Right atrium auricular region (tissue), 2 donors: ENCODE measurements around the gene DEFB124. TPM values are rescaled to one million over a fixed set of nuclear protein-coding genes. Genes with fewer than 3 reads are reported as not detected.

Experiments
- DNase-seq: peaks from one replicate; pipeline ENCODE4 v3.0.0-alpha.2; 2019; ENCODE audit warnings: low spot score
- H3K27ac ChIP-seq, 2 donors: fragments of 200-600 bp; sonication (generic); 1 replicate in 1 of 2; 2 replicates in 1 of 2; pipeline ENCODE4 v1.5.1; 2016 to 2019
- H3K27me3 ChIP-seq, 2 donors: fragments of 200-600 bp; sonication (generic); one replicate each; pipeline versions ENCODE4 v1.5.1 to v1.6.0; 2017 to 2019
- H3K36me3 ChIP-seq: fragments of 200-600 bp; sonication (generic); one replicate; pipeline ENCODE4 v1.5.1; 2016
- H3K4me1 ChIP-seq, 2 donors: fragments of 200-600 bp; sonication (generic); one replicate each; pipeline versions ENCODE4 v1.5.1 to v1.6.0; 2017 to 2019
- H3K4me3 ChIP-seq, 2 donors: fragments of 200-600 bp; sonication (generic); 1 replicate in 1 of 2; 2 replicates in 1 of 2; pipeline ENCODE4 v1.5.1; 2017 to 2019; ENCODE audit warnings: mild to moderate bottlenecking in 1 of 2, moderate library complexity in 1 of 2
- H3K9me3 ChIP-seq, 2 donors: fragments of 200-600 bp; sonication (generic); one replicate each; pipeline ENCODE4 v1.5.1; 2019
- CTCF ChIP-seq, 2 donors: fragments of 200-600 bp; sonication (generic); IDR thresholded peaks; one replicate each; pipeline ENCODE4 v1.5.1; 2019; ENCODE audit warnings: antibody characterized with exemption in 2 of 2
- total RNA-seq, 2 donors: library from RNA; depleted of rRNA; stranded (reverse); fragments of >200 nt; gene quantifications; one replicate each; pipeline ENCODE4 v1.1.0, GENCODE V29; 2016

The DEFB124 gene
- total RNA-seq, 2 donors from 2014 or later = not detected

- Histone ChIP-seq H3K27me3 (no peaks in the 10 kb centered on the region), H3K9me3 (peaks cover 0 to 8% of the 10 kb centered on the region in 2 donors), H3K27ac (no peak overlapping the region), H3K4me1 (no peaks in the 10 kb centered on the region), H3K4me3 (no peak overlapping the region), H3K36me3 (no peaks in the 10 kb centered on the region)
- no peak for TF ChIP-seq CTCF (IDR thresholded peaks at IDR 0.05)
- DNase-seq = no peak
Observed at GRCh38 chr20:31425797-31426196, 49.1 kb downstream of the DEFB124 start.

- H3K27me3 ChIP-seq = no peaks in the 10 kb centered on the region
- H3K36me3 ChIP-seq = no peaks in the 10 kb centered on the region
- DNase-seq = no peak
- no peaks in the 10 kb centered on the region for H3K4me1 ChIP-seq
- H3K9me3 ChIP-seq = no peaks in the 10 kb centered on the region
- TF ChIP-seq CTCF (IDR thresholded peaks at IDR 0.05) = no peak
- H3K4me3 ChIP-seq = no peak overlapping the region
- no peak overlapping the region for H3K27ac ChIP-seq
Observed at GRCh38 chr20:31418307-31418706, 56.6 kb downstream of the DEFB124 start.

DNA sequence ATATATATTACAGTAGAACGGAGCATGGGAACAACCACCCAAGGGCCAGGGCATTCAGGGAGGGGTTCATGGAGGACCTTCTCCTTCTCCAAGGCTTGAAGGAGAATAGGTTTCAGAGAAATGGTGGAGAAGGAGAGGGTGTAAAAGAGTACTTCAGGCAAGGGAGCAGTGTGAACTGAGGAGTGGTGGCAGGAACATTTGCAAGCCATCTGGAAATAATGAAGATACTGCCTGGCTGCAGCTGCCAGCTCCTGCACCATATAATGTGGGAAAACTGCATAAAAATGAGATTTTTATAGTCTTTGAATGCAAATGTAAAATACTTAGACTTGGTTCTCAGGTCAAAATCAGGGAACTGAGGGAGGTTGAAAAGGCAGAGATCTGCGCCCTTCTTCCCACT, 59.3 kb downstream of the DEFB124 start:
- TF ChIP-seq CTCF (IDR thresholded peaks at IDR 0.05) = no peak
- Histone ChIP-seq H3K4me1 (no peaks in the 10 kb centered on the region), H3K9me3 (no peaks in the 10 kb centered on the region), H3K27me3 (no peaks in the 10 kb centered on the region), H3K4me3 (no peak overlapping the region), H3K27ac (no peak overlapping the region), H3K36me3 (no peaks in the 10 kb centered on the region)
- DNase-seq = no peak

Other genes starting within 250 kb of the DEFB124 start
- not detected for gene DEFB115, start 217.5 kb downstream of the DEFB124 start, total RNA-seq
- gene DEFB116, start 166.5 kb downstream of the DEFB124 start, total RNA-seq = not detected
- not detected for gene DEFB118, start 106.5 kb downstream of the DEFB124 start, total RNA-seq
- not detected for gene DEFB119, start 84.5 kb downstream of the DEFB124 start, total RNA-seq
- not detected for gene DEFB121, start 68.9 kb downstream of the DEFB124 start, total RNA-seq
- not detected for gene DEFB123, start 34.5 kb downstream of the DEFB124 start, total RNA-seq
- 1 to 10 TPM; 3.0 to 3.1 TPM for gene REM1, start 161 bp upstream of the DEFB124 start, total RNA-seq
- 10 to 100 TPM; 31.7 to 45.7 TPM for gene HM13, start 39.3 kb upstream of the DEFB124 start, total RNA-seq
- 100 to 1,000 TPM; 450 to 815 TPM for gene ID1, start 130.2 kb upstream of the DEFB124 start, total RNA-seq
- 1 to 10 TPM; 6.8 to 9.0 TPM for gene COX4I2, start 162.8 kb upstream of the DEFB124 start, total RNA-seq
- 10 to 100 TPM; 84.2 to 93.5 TPM for gene BCL2L1, start 247.7 kb upstream of the DEFB124 start, total RNA-seq